Hindlimb muscle (tissue), 1 donor: ENCODE measurements around the gene ZNF22. TPM values are rescaled to one million over a fixed set of nuclear protein-coding genes. Genes with fewer than 3 reads are reported as not detected.

Source experiments
- DNase-seq: peaks from one replicate; pipeline ENCODE4 v3.0.0-alpha.2; 2013
- polyA plus RNA-seq: library from polyadenylated mRNA; unstranded; fragments of 120-200 nt; gene quantifications from one replicate; pipeline ENCODE4 v1.2.1, GENCODE V29; 2013; ENCODE audit not compliant: insufficient read length

Gene ZNF22
- polyA plus RNA-seq, 1 donor: 39.4 TPM

GRCh38 chr10:45015590-45015989 lies 14.9 kb downstream of the ZNF22 start:
- DNase-seq: no peak

- DNase-seq: no peak
Observed at GRCh38 chr10:45023426-45023825, 22.7 kb downstream of the ZNF22 start.

- no peak for DNase-seq
Observed at GRCh38 chr10:45034301-45034700, 33.6 kb downstream of the ZNF22 start.

- DNase-seq: no peak
Observed at GRCh38 chr10:45035673-45036072, 35.0 kb downstream of the ZNF22 start.

- no peak for DNase-seq
Observed at GRCh38 chr10:45040921-45041542, 40.3 kb downstream of the ZNF22 start.

- no peak for DNase-seq
Observed at GRCh38 chr10:45044290-45044689, 43.6 kb downstream of the ZNF22 start.

GRCh38 chr10:45050551-45051235 lies 50.0 kb downstream of the ZNF22 start:
- no peak for DNase-seq

GRCh38 chr10:45052700-45053099 lies 52.0 kb downstream of the ZNF22 start:
- no peak for DNase-seq

GRCh38 chr10:45053569-45054100 lies 52.9 kb downstream of the ZNF22 start:
- DNase-seq: no peak

Other genes starting within 250 kb of the ZNF22 start
- not detected for gene TMEM72, start 89.6 kb upstream of the ZNF22 start, polyA plus RNA-seq
- 68.2 TPM for gene RASSF4, start 41.1 kb upstream of the ZNF22 start, polyA plus RNA-seq
- 29.8 TPM for gene DEPP1, start 22.1 kb upstream of the ZNF22 start, polyA plus RNA-seq